Measurements from ENCODE around the gene PDE6C. TPM values are rescaled to one million over a fixed set of nuclear protein-coding genes. Genes with fewer than 3 reads are reported as not detected.

Gene PDE6C
- total and polyA plus RNA-seq, 4 donors, result not detected

- WGBS, result 1% methylated on average over 63 of the region's 63 CpGs
- H3K27me3 ChIP-seq (ENCODE audit: control insufficient read depth in 4 of 4, insufficient read depth in 4 of 4, low read length in 3 of 4), result no peaks in the 10 kb centered on the region
- TF ChIP-seq YY1 (IDR thresholded peaks at IDR 0.05) (peak; percentile 54), JUND (IDR thresholded peaks at IDR 0.05) (peak; percentile 69 to 81), HNF4A (conservative IDR thresholded peaks at IDR 0.05) (peak; percentile 63 to 74), EGR1 (IDR thresholded peaks at IDR 0.05; ENCODE audit: low read depth in 2 of 2) (no peak), RAD21 (IDR thresholded peaks at IDR 0.05) (peak in 1 of 2 donors; percentile 34), MAX (IDR thresholded peaks at IDR 0.05) (no peak), HNF4G (IDR thresholded peaks at IDR 0.05) (peak; percentile 38), FOXA2 (IDR thresholded peaks at IDR 0.05) (no peak), FOXA1 (IDR thresholded peaks at IDR 0.05) (peak; percentile 14), GABPA (IDR thresholded peaks at IDR 0.05 in 1 of 2, conservative IDR thresholded peaks at IDR 0.05 in 1 of 2) (peak in 1 of 2 donors; percentile 10), TAF1 (conservative IDR thresholded peaks at IDR 0.05) (peak; percentile 14), SP1 (IDR thresholded peaks at IDR 0.05) (peak; percentile 75), RXRA (IDR thresholded peaks at IDR 0.05) (peak; percentile 76 to 86), NR2F2 (IDR thresholded peaks at IDR 0.05) (no peak)
- TF ChIP-seq, protein P1, sequence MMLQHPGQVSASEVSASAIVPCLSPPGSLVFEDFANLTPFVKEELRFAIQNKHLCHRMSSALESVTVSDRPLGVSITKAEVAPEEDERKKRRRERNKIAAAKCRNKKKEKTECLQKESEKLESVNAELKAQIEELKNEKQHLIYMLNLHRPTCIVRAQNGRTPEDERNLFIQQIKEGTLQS (IDR thresholded peaks at IDR 0.05), result peak; percentile 92
- TF ChIP-seq, protein P2, sequence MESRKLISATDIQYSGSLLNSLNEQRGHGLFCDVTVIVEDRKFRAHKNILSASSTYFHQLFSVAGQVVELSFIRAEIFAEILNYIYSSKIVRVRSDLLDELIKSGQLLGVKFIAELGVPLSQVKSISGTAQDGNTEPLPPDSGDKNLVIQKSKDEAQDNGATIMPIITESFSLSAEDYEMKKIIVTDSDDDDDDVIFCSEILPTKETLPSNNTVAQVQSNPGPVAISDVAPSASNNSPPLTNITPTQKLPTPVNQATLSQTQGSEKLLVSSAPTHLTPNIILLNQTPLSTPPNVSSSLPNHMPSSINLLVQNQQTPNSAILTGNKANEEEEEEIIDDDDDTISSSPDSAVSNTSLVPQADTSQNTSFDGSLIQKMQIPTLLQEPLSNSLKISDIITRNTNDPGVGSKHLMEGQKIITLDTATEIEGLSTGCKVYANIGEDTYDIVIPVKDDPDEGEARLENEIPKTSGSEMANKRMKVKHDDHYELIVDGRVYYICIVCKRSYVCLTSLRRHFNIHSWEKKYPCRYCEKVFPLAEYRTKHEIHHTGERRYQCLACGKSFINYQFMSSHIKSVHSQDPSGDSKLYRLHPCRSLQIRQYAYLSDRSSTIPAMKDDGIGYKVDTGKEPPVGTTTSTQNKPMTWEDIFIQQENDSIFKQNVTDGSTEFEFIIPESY (IDR thresholded peaks at IDR 0.05), result no peak
- TF ChIP-seq, protein P3, sequence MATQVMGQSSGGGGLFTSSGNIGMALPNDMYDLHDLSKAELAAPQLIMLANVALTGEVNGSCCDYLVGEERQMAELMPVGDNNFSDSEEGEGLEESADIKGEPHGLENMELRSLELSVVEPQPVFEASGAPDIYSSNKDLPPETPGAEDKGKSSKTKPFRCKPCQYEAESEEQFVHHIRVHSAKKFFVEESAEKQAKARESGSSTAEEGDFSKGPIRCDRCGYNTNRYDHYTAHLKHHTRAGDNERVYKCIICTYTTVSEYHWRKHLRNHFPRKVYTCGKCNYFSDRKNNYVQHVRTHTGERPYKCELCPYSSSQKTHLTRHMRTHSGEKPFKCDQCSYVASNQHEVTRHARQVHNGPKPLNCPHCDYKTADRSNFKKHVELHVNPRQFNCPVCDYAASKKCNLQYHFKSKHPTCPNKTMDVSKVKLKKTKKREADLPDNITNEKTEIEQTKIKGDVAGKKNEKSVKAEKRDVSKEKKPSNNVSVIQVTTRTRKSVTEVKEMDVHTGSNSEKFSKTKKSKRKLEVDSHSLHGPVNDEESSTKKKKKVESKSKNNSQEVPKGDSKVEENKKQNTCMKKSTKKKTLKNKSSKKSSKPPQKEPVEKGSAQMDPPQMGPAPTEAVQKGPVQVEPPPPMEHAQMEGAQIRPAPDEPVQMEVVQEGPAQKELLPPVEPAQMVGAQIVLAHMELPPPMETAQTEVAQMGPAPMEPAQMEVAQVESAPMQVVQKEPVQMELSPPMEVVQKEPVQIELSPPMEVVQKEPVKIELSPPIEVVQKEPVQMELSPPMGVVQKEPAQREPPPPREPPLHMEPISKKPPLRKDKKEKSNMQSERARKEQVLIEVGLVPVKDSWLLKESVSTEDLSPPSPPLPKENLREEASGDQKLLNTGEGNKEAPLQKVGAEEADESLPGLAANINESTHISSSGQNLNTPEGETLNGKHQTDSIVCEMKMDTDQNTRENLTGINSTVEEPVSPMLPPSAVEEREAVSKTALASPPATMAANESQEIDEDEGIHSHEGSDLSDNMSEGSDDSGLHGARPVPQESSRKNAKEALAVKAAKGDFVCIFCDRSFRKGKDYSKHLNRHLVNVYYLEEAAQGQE (IDR thresholded peaks at IDR 0.05), result no peak
- TF ChIP-seq, protein P4, sequence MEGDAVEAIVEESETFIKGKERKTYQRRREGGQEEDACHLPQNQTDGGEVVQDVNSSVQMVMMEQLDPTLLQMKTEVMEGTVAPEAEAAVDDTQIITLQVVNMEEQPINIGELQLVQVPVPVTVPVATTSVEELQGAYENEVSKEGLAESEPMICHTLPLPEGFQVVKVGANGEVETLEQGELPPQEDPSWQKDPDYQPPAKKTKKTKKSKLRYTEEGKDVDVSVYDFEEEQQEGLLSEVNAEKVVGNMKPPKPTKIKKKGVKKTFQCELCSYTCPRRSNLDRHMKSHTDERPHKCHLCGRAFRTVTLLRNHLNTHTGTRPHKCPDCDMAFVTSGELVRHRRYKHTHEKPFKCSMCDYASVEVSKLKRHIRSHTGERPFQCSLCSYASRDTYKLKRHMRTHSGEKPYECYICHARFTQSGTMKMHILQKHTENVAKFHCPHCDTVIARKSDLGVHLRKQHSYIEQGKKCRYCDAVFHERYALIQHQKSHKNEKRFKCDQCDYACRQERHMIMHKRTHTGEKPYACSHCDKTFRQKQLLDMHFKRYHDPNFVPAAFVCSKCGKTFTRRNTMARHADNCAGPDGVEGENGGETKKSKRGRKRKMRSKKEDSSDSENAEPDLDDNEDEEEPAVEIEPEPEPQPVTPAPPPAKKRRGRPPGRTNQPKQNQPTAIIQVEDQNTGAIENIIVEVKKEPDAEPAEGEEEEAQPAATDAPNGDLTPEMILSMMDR (IDR thresholded peaks at IDR 0.05; ENCODE audit: low read depth, low read length, missing input control), result no peak
Measured at GRCh38 chr10:93601146-93601773, 11.1 kb upstream of the PDE6C start, which contains the start of gene RBP4. TSS of gene RBP4 (minus strand) at chr10:93601235. CDS start at chr10:93601028, 207 bp downstream.

More at GRCh38 chr10:93601146-93601773, 11.1 kb upstream of the PDE6C start, which contains the start of gene RBP4:
- H3K9me3 ChIP-seq (ENCODE audit: control insufficient read depth in 4 of 4, low read length in 3 of 4), result no peaks in the 10 kb centered on the region
- H3K27ac ChIP-seq (ENCODE audit: low read depth in 1 of 2, low read length in 2 of 2), result peak within 1 kb of the TSS; percentile 93 to 95
- H3K4me1 ChIP-seq (ENCODE audit: control insufficient read depth in 4 of 4, insufficient read depth in 4 of 4, low read length in 3 of 4), result peaks cover 3 to 52% (median 41%) of the 10 kb centered on the region in 4 donors
- peak; percentile 72 for DNase-seq (ENCODE audit: low spot score)
- H3K4me3 ChIP-seq (ENCODE audit: low read depth in 1 of 3, low read length in 3 of 3), result peak within 1 kb of the TSS; percentile 63 to 91 (median 81)
- H3K36me3 ChIP-seq (ENCODE audit: control insufficient read depth in 4 of 4, insufficient read depth in 3 of 4, low read depth in 1 of 4, low read length in 3 of 4), result peaks cover 0 to 23% (median 9%) of the 10 kb centered on the region in 4 donors
- peak within 1 kb of the TSS; percentile 70 to 90 for H3K9ac ChIP-seq (ENCODE audit: low read depth in 1 of 2, low read length in 2 of 2)
